ENCODE data around the gene NFIB.
A peak's percentile ranks its signal among the peaks of the same experiment; 100 is the strongest.

DNA sequence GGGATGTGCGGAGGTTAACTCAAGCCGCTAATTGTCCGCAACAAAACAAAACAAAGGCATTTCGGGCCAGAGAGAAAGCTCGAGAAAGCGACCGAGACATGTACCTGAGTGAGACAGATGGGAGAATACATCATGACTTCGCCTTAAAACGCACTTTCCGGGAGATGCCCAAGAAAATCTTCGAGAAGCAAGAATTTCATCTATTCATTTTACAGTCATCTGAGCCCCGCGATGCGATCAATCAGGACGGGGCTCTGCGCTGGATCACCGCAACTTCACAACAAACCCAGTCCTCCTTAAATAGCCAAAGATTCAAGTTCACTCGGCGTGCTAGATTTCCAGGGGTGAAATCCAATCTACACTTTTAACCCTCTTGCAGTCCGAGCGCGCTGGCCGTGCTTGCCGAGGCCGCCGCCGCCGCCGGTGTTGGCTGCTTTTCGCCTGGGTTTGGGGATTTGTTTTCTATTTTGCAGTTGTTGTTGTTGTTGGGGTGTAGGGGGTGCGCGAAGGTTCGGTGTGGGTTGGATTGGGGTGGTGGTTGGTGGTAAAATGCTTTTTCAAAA, 482 bp downstream of the NFIB start:
- TF ChIP-seq POLR2A (IDR thresholded peaks at IDR 0.05) (peak in 2 of 3 donors; percentile 31 to 46), CTCF (IDR thresholded peaks at IDR 0.05) (no peak)

Data from body of pancreas (tissue), 4 donors.